CMK (cell line): ENCODE measurements around the gene RDH5.
"Not testable (repeated sequence)": the region's sequence is repeated elsewhere in the genome, so short reads cannot be mapped to it uniquely, and the experiment has no call there.

Experiments used
- DNase-seq: peaks from one replicate; pipeline ENCODE4 v3.0.0-alpha.2; 2010; ENCODE audit warnings: low read depth

RDH5 gene

GRCh38 chr12:55745361-55746173 is 25.4 kb downstream of the RDH5 start:
- DNase-seq, result no peak

- no peak for DNase-seq
Observed at GRCh38 chr12:55746174-55746912, 26.1 kb downstream of the RDH5 start.

DNA sequence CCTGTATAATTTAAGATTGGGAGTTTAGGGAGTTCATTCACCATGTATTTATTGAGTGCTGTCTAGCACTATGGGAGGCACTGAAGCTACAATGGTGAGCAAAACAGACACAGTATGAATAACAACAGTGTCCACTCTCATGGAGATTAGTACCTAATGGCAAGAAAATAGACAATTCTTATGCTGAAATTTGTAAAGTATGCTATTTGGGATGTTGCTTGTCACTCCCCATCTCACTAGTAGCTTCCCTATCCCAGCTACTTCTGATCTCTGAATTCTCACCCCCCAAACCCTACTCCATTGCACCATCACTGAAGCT is 26.7 kb downstream of the RDH5 start:
- no peak for DNase-seq

DNA sequence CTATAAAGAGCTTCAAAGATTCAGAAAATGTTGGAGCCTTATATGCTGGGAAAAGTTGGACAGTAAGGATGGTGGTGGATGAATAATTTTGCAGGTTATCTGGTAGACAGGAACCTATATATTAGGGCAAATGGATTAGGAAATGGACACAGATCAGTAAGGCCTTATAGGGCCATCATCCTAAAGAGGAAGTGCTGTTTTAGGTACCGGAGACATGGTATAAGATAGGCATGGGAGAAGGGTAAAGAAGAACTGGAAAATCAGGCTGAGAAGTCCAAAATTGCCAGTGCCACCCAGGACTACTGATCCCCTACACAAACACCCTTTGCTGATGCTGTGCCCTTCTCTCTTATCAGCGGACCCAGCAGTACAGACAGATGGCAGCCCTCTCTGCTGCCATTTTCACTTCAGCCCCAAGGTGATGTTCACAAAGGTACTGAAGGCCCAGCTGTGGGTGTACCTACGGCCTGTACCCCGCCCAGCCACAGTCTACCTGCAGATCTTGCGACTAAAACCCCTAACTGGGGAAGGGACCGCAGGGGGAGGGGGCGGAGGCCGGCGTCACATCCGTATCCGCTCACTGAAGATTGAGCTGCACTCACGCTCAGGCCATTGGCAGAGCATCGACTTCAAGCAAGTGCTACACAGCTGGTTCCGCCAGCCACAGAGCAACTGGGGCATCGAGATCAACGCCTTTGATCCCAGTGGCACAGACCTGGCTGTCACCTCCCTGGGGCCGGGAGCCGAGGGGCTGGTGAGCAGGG is 28.2 kb downstream of the RDH5 start:
- no peak for DNase-seq

- no peak for DNase-seq
Observed at GRCh38 chr12:55755246-55755645, 35.1 kb downstream of the RDH5 start.

DNA sequence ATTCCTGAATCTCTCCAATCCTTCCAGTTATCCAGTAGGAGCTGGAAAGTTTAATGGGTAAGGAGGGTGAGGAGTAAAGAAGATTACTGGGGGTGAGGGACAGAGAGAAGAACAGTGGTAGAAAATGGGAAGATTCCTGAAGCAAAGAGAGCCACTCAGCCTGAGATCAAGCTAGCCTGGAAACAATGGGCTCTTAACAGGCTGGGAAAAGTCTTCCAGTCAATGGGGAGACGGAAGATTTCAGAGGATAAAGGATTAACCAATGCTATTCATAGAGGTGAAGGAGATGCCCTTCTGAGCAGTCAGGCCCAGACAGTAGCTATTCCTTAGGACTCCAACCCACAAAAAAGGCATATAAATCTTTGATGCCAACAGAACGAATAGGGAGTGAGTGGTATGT is 37.5 kb downstream of the RDH5 start:
- DNase-seq, result no peak

- not testable (repeated sequence) for DNase-seq
Observed at GRCh38 chr12:55758575-55758974, 38.4 kb downstream of the RDH5 start.

DNA sequence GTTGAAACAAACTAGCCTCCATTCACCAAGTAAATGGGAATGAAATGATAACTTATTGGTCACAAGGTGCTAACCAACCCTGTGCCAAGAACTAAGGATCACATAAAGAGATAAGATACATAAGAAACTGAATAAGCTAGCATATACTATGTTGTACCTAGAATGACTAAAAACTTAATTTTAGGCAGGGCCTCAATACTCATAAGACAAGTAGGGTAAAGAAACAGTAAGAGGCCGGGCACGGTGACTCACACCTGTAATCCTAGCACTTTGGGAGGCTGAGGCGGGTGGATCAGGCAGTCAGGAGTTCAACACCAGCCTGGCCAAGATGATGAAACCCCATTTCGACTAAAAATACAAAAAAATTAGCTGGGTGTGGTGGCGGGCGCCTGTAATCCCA is 40.5 kb downstream of the RDH5 start:
- no peak for DNase-seq

- no peak for DNase-seq
Observed at GRCh38 chr12:55762646-55763045, 42.5 kb downstream of the RDH5 start.

- no peak for DNase-seq
Observed at GRCh38 chr12:55765736-55766290, 45.6 kb downstream of the RDH5 start.

GRCh38 chr12:55767156-55767555 is 47.0 kb downstream of the RDH5 start:
- no peak for DNase-seq

- no peak for DNase-seq
Observed at GRCh38 chr12:55771736-55772135, 51.5 kb downstream of the RDH5 start.
